ENCODE data around the gene EED.

DNA sequence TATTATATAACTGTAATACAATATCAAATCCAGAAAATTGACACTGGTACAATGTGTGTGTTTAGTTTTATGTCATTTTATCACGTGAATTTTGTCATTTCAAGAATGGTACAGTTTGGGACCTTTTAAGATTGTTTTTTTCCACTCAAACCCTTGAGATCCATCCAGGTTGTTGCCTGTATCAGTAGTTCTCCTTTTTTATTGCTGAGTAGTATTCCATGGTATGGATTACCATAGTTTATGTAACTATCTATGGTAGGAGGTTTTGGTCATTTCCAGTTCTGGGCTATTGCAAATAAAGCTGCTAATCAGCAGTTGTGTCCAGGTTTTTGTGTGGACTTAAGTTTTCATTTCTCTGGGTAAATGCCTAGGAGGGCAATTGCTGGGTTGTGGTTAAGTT, 25.1 kb downstream of the EED start:
- no peak for TF ChIP-seq CTCF (IDR thresholded peaks at IDR 0.05; ENCODE audit: poor library complexity)
- TF ChIP-seq EZH2 (IDR thresholded peaks at IDR 0.05; ENCODE audit: borderline replicate concordance) = no peak

All from hepatocyte (in vitro differentiated cells).